SK-N-SH (cell line): ENCODE measurements around the gene EIF3B. TPM values are rescaled to one million over a fixed set of nuclear protein-coding genes. Genes with fewer than 3 reads are reported as not detected.

Experiments used
- CTCF ChIA-PET: fragments of 300-600, 350-600 bp; formaldehyde crosslinking; extraction: SDS; loops from one replicate; lab custom pipeline; 2021; lab: Yijun Ruan, JAX
- POLR2A ChIA-PET: fragments of 350-600 bp; sonication (Branson Sonifier 250); formaldehyde crosslinking; extraction: SDS; loops from one replicate; lab custom pipeline; 2020; ENCODE audit warnings: antibody characterized with exemption, inconsistent platforms; lab: Yijun Ruan, JAX
- DNase-seq: peaks from one replicate; pipeline ENCODE4 v3.0.0; 2012
- H2AFZ ChIP-seq: fragments of 200-600 bp; sonication (generic); 2 replicates; pipeline ENCODE4 v1.8.1; 2016; ENCODE audit warnings: antibody characterized with exemption, mild to moderate bottlenecking, low read depth
- H3F3A ChIP-seq: fragments of 200-600 bp; sonication (generic); replicated peaks from 2 replicates; pipeline ENCODE3; 2016; ENCODE audit warnings: antibody characterized with exemption, mild to moderate bottlenecking; ENCODE audit not compliant: insufficient read depth
- H3K27ac ChIP-seq, 2 experiments: fragments of 200-500 bp in 1 of 2; fragments of 200-600 bp in 1 of 2; sonication (Bioruptor generic) in 1 of 2; sonication (generic), shearing (Covaris generic) in 1 of 2; 2 replicates each; pipeline versions ENCODE4 v1.5.1 to v1.6.1; 2014 to 2016; ENCODE audit warnings: low read depth in 2 of 2, inconsistent platforms in 1 of 2, low read length in 1 of 2, mild to moderate bottlenecking in 1 of 2, mixed read lengths in 1 of 2
- H3K27me3 ChIP-seq: fragments of 200-600 bp; sonication (generic), shearing (Covaris generic); 2 replicates; pipeline ENCODE4 v1.6.1; 2016; ENCODE audit warnings: mixed run types; ENCODE audit not compliant: insufficient read depth
- H3K36me3 ChIP-seq, 2 experiments: fragments of 200-500 bp in 1 of 2; fragments of 200-600 bp in 1 of 2; sonication (Bioruptor generic) in 1 of 2; sonication (generic) in 1 of 2; replicated peaks in 1 of 2; 2 replicates each; pipeline versions ENCODE3 to v1.5.1; 2014 to 2016; ENCODE audit warnings: low read length in 1 of 2, mild to moderate bottlenecking in 1 of 2; ENCODE audit not compliant: insufficient read depth in 2 of 2, control insufficient read depth in 1 of 2
- H3K4me1 ChIP-seq, 2 experiments: fragments of 200-500 bp in 1 of 2; fragments of 200-600 bp in 1 of 2; sonication (Bioruptor generic) in 1 of 2; sonication (generic), shearing (Covaris generic) in 1 of 2; 2 replicates each; pipeline versions ENCODE4 v1.5.1 to v1.6.1; 2014 to 2016; ENCODE audit warnings: low read depth in 1 of 2, low read length in 1 of 2, mixed run types in 1 of 2; ENCODE audit not compliant: insufficient read depth in 2 of 2, control insufficient read depth in 1 of 2
- H3K4me2 ChIP-seq: fragments of 200-600 bp; sonication (generic), shearing (Covaris generic); 2 replicates; pipeline ENCODE4 v1.6.1; 2017; ENCODE audit warnings: mixed run types
- H3K4me3 ChIP-seq, 2 experiments: fragments of 200-500 bp in 1 of 2; fragments of 200-600 bp in 1 of 2; sonication (Bioruptor generic) in 1 of 2; sonication (generic), shearing (Covaris generic) in 1 of 2; 2 replicates each; pipeline versions ENCODE4 v1.5.1 to v1.8.1; 2014 to 2016; ENCODE audit warnings: low read depth in 2 of 2, inconsistent platforms in 1 of 2, low read length in 1 of 2, mild to moderate bottlenecking in 1 of 2, mixed read lengths in 1 of 2, moderate library complexity in 1 of 2
- H3K79me2 ChIP-seq: fragments of 200-600 bp; sonication (generic); 2 replicates; pipeline ENCODE4 v1.8.1; 2017; ENCODE audit warnings: mild to moderate bottlenecking; ENCODE audit not compliant: insufficient read depth
- H3K9ac ChIP-seq: fragments of 200-600 bp; sonication (generic); 2 replicates; pipeline ENCODE4 v1.6.1; 2017; ENCODE audit warnings: mixed run types
- H3K9me2 ChIP-seq: fragments of 200-600 bp; sonication (generic); 2 replicates; pipeline ENCODE4 v1.6.1; 2017; ENCODE audit warnings: mixed run types
- H3K9me3 ChIP-seq: fragments of 200-600 bp; sonication (generic); 2 replicates; pipeline ENCODE4 v1.6.1; 2017; ENCODE audit warnings: mixed run types, mild to moderate bottlenecking, moderate library complexity
- H4K20me1 ChIP-seq: fragments of 200-600 bp; sonication (generic); 2 replicates; pipeline ENCODE4 v1.6.1; 2017; ENCODE audit warnings: mild to moderate bottlenecking, mixed run types; ENCODE audit not compliant: insufficient read depth
- ELF1 ChIP-seq: IDR thresholded peaks from 2 replicates; pipeline ENCODE4 v1.4.0; 2012
- EP300 ChIP-seq, 2 experiments: IDR thresholded peaks; 2 replicates each; pipeline versions ENCODE4 v1.4.0 to v1.6.1; 2012; ENCODE audit warnings: borderline replicate concordance in 1 of 2, low read depth in 1 of 2, low read length in 1 of 2
- EZH2phosphoT487 ChIP-seq: fragments of 200-600 bp; sonication (generic); IDR thresholded peaks from 2 replicates; pipeline ENCODE4 v1.6.1; 2017; ENCODE audit warnings: low read depth, mixed run types, mild to moderate bottlenecking, antibody characterized with exemption, moderate library complexity, borderline replicate concordance
- FOSL2 ChIP-seq: IDR thresholded peaks from 2 replicates; pipeline ENCODE4 v1.4.0; 2012; ENCODE audit warnings: low read depth, mild to moderate bottlenecking, moderate library complexity, borderline replicate concordance
- FOXJ3 ChIP-seq: sonication (generic); formaldehyde crosslinking; IDR thresholded peaks from 2 replicates; pipeline ENCODE4 v1.5.1; 2020; ENCODE audit warnings: mild to moderate bottlenecking, missing genetic modification reagents
- GABPA ChIP-seq: IDR thresholded peaks from 2 replicates; pipeline ENCODE4 v1.4.0; 2012; ENCODE audit warnings: low read depth, mild to moderate bottlenecking
- JUND ChIP-seq: IDR thresholded peaks from 2 replicates; pipeline ENCODE4 v1.4.0; 2012
- MAX ChIP-seq: IDR thresholded peaks from 2 replicates; pipeline ENCODE4 v1.4.0; 2012; ENCODE audit warnings: low read depth
- MEF2A ChIP-seq: IDR thresholded peaks from 2 replicates; pipeline ENCODE4 v1.4.0; 2012; ENCODE audit warnings: low read depth, borderline replicate concordance
- MXI1 ChIP-seq: IDR thresholded peaks from 2 replicates; pipeline ENCODE4 v1.6.1; 2012; ENCODE audit warnings: mild to moderate bottlenecking, low read depth, low read length, improper control_type of control experiment
- PBX3 ChIP-seq: IDR thresholded peaks from 2 replicates; pipeline ENCODE4; 2012
- POLR2AphosphoS5 ChIP-seq: IDR thresholded peaks from 2 replicates; pipeline ENCODE4 v1.6.1; 2012; ENCODE audit warnings: low read depth, low read length
- RCOR1 ChIP-seq: fragments of 150-350 bp; IDR thresholded peaks from 2 replicates; pipeline ENCODE4 v1.6.1; 2017; ENCODE audit warnings: antibody characterized with exemption, low read length
- RFX5 ChIP-seq: IDR thresholded peaks from 2 replicates; pipeline ENCODE4 v1.6.1; 2012; ENCODE audit warnings: mild to moderate bottlenecking, improper control_type of control experiment, low read length
- RXRA ChIP-seq: IDR thresholded peaks from 2 replicates; pipeline ENCODE4 v1.4.0; 2012; ENCODE audit warnings: low read depth, mild to moderate bottlenecking, borderline replicate concordance
- SIN3A ChIP-seq: IDR thresholded peaks from 2 replicates; pipeline ENCODE4 v1.6.1; 2012; ENCODE audit warnings: low read depth, mild to moderate bottlenecking, low read length, moderate library complexity, borderline replicate concordance
- WGBS: methylation state at CpG from one replicate; pipeline ENCODE4 v1.1.6; 2017; ENCODE audit warnings: low lambda C conversion rate; 5-methylcytosine and 5-hydroxymethylcytosine counted together
- polyA plus RNA-seq, 3 experiments: library from polyadenylated mRNA; depleted of rRNA; stranded (reverse); fragments of >200 nt; gene quantifications; 2 replicates each; pipeline ENCODE4 v1.2.3, GENCODE V29; 2012
- TF ChIP-seq, protein P1 (sequence below): fragments of 150-350 bp; IDR thresholded peaks from 2 replicates; pipeline ENCODE4 v1.6.1; 2017; ENCODE audit warnings: antibody characterized with exemption, low read length, low read depth, borderline replicate concordance
- TF ChIP-seq, protein P2 (sequence below): IDR thresholded peaks from 2 replicates; pipeline ENCODE4 v1.6.1; 2012; ENCODE audit warnings: mild to moderate bottlenecking, low read depth, low read length, moderate library complexity

EIF3B gene
- polyA plus RNA-seq, 1 of the 3 experiments (the other 2 are of a cell fraction), result 151 TPM

- no peaks in the 10 kb centered on the region for H3K9me3 ChIP-seq
- no peak overlapping the region for H3K27ac ChIP-seq
- peaks cover 0 to 20% of the 10 kb centered on the region in 2 experiments; a peak in 1 of 4 replicates for H3K4me1 ChIP-seq
- no peak overlapping the region for H2AFZ ChIP-seq
- WGBS, result 64% methylated on average over 5 of the region's 5 CpGs
- H3K4me3 ChIP-seq, result no peak overlapping the region
- ChIA-PET CTCF (no interaction called here), POLR2A (no interaction called here)
- no peaks in the 10 kb centered on the region for H3K9me2 ChIP-seq
- H3K36me3 ChIP-seq, result peaks cover 18 to 47% of the 10 kb centered on the region in 2 experiments
- peaks cover 18% of the 10 kb centered on the region for H3K79me2 ChIP-seq
- H3F3A ChIP-seq, result peaks cover 12% of the 10 kb centered on the region
- no peaks in the 10 kb centered on the region for H3K27me3 ChIP-seq
- DNase-seq, result no peak
- H3K4me2 ChIP-seq, result no peak overlapping the region
- H4K20me1 ChIP-seq, result peaks cover 46% of the 10 kb centered on the region
- TF ChIP-seq SIN3A, result no peak
- no peak for TF ChIP-seq FOSL2
- no peak for TF ChIP-seq PBX3
- no peak for TF ChIP-seq RFX5
- no peak for TF ChIP-seq MAX
- TF ChIP-seq ELF1, result no peak
- TF ChIP-seq, protein P1, sequence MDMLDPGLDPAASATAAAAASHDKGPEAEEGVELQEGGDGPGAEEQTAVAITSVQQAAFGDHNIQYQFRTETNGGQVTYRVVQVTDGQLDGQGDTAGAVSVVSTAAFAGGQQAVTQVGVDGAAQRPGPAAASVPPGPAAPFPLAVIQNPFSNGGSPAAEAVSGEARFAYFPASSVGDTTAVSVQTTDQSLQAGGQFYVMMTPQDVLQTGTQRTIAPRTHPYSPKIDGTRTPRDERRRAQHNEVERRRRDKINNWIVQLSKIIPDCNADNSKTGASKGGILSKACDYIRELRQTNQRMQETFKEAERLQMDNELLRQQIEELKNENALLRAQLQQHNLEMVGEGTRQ, result no peak
- TF ChIP-seq GABPA, result no peak
- no peak for TF ChIP-seq EZH2phosphoT487
- no peak for TF ChIP-seq FOXJ3 (CRISPR knock-in tag)
- TF ChIP-seq, all 33 proteins: peak for 0
- no peak overlapping the region for H3K9ac ChIP-seq
These were observed 26.6 kb downstream of the EIF3B start for GRCh38 chr7:2381227-2381626.

DNA sequence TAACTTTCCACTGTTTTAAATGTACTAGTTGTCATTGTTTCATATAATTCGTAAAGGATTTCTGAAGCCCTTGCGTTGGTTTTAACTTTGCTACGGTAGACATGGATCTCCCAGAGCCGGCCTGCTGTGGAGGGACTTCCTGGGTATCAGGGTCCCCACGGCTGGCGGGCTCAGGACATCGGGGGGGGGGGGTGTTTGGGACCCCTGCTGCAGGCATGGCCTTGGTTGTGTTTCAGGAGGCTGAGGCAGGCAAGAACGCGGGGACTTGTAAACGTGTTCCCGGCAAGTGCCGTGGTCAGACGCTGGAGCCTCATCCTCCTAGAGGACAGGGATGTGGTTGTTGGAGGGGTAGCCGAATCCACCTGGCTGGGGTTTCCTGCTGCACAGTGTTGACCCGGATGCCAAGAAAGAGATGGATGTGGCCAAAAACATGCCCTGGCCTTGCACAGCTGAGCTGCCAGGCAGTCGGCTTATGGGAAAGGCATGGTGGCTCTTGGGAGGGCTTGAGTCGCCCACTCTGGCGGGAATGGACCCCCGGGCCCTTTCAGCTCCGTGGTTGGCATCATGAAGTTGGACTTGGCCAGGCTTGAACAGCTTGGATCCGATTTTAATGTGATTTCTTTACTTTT lies 27.4 kb downstream of the EIF3B start:
- Histone ChIP-seq H3K4me2 (no peak overlapping the region), H4K20me1 (peaks cover 40% of the 10 kb centered on the region), H3K27me3 (no peaks in the 10 kb centered on the region), H3K4me3 (no peak overlapping the region), H3K79me2 (peaks cover 11% of the 10 kb centered on the region), H3K4me1 (peaks cover 0 to 20% of the 10 kb centered on the region in 2 experiments; a peak in 1 of 4 replicates), H3K36me3 (peaks cover 10 to 40% of the 10 kb centered on the region in 2 experiments), H3K27ac (no peak overlapping the region; a peak in 1 of 4 replicates), H3K9me3 (no peaks in the 10 kb centered on the region), H3F3A (peaks cover 12% of the 10 kb centered on the region), H3K9me2 (no peaks in the 10 kb centered on the region), H2AFZ (no peak overlapping the region), H3K9ac (no peak overlapping the region)
- ChIA-PET POLR2A (no interaction called here), CTCF (interaction anchor here (1.4 kb wide), 1 partner anchor 69 kb away, joined by 4 read pairs; no protein-coding TSS in a partner anchor)
- 92% methylated on average over 21 of the region's 21 CpGs for WGBS
- DNase-seq, result no peak
- TF ChIP-seq RCOR1 (no peak), FOSL2 (no peak), POLR2AphosphoS5 (no peak), RXRA (no peak), MEF2A (no peak), JUND (no peak), MXI1 (no peak), SIN3A (no peak), EP300 (IDR thresholded peaks at IDR 0.05; ENCODE audit: borderline replicate concordance in 1 of 2, low read depth in 1 of 2, low read length in 1 of 2) (no peak)
- TF ChIP-seq, protein P2, sequence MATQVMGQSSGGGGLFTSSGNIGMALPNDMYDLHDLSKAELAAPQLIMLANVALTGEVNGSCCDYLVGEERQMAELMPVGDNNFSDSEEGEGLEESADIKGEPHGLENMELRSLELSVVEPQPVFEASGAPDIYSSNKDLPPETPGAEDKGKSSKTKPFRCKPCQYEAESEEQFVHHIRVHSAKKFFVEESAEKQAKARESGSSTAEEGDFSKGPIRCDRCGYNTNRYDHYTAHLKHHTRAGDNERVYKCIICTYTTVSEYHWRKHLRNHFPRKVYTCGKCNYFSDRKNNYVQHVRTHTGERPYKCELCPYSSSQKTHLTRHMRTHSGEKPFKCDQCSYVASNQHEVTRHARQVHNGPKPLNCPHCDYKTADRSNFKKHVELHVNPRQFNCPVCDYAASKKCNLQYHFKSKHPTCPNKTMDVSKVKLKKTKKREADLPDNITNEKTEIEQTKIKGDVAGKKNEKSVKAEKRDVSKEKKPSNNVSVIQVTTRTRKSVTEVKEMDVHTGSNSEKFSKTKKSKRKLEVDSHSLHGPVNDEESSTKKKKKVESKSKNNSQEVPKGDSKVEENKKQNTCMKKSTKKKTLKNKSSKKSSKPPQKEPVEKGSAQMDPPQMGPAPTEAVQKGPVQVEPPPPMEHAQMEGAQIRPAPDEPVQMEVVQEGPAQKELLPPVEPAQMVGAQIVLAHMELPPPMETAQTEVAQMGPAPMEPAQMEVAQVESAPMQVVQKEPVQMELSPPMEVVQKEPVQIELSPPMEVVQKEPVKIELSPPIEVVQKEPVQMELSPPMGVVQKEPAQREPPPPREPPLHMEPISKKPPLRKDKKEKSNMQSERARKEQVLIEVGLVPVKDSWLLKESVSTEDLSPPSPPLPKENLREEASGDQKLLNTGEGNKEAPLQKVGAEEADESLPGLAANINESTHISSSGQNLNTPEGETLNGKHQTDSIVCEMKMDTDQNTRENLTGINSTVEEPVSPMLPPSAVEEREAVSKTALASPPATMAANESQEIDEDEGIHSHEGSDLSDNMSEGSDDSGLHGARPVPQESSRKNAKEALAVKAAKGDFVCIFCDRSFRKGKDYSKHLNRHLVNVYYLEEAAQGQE, result no peak
- TF ChIP-seq, protein P1, result no peak
